DOHH2 (cell line): ENCODE data around the gene FEM1B.

Experiments
- CTCF ChIP-seq: fragments of 200-600 bp; sonication (generic); IDR thresholded peaks from one replicate; pipeline ENCODE4 v1.5.1; 2014; ENCODE audit warnings: antibody characterized with exemption, mild to moderate bottlenecking, low read depth, low read length; ENCODE audit not compliant: poor library complexity, severe bottlenecking
- EZH2phosphoT487 ChIP-seq: fragments of 200-600 bp; sonication (generic); IDR thresholded peaks from 2 replicates; pipeline ENCODE4 v1.6.1; 2017; ENCODE audit warnings: borderline replicate concordance, mild to moderate bottlenecking, antibody characterized with exemption, low read length, moderate library complexity, mixed read lengths

GRCh38 chr15:68275165-68275746 is 2.3 kb upstream of the FEM1B start:
- TF ChIP-seq CTCF, result no peak
- no peak for TF ChIP-seq EZH2phosphoT487
